ENCODE data around the gene CCNQ.

GRCh38 chrX:153576239-153576870 lies 22.6 kb downstream of the CCNQ start:
- TF ChIP-seq POLR2A (IDR thresholded peaks at IDR 0.05; ENCODE audit: extremely low read depth, insufficient read length) (no peak), CTCF (IDR thresholded peaks at IDR 0.05; ENCODE audit: low read depth, low read length) (no peak), MAX (IDR thresholded peaks at IDR 0.05; ENCODE audit: low read depth, low read length) (no peak), MYC (IDR thresholded peaks at IDR 0.05; ENCODE audit: low read depth, low read length) (no peak)

Data from NB4 (cell line).